ENCODE results near the gene MEG3. TPM values are rescaled to one million over a fixed set of nuclear protein-coding genes. Genes with fewer than 3 reads are reported as not detected.

MEG3 gene
- total and polyA plus RNA-seq, 2 of the 8 experiments (the other 6 are each of a cell fraction or from before 2014, with no cell fraction given) = 0.17 to 1.1 TPM

- Histone ChIP-seq H3K56ac (replicated peaks; ENCODE audit: insufficient read length, low read depth, low read length) (no peak overlapping the region), H4K91ac (replicated peaks; ENCODE audit: insufficient read length, low read length) (no peak overlapping the region), H2BK5ac (ENCODE audit: low read depth, low read length) (no peak overlapping the region), H2AFZ (ENCODE audit: low read length) (no peak overlapping the region), H3K4me3 (ENCODE audit: extremely low read depth in 1 of 4, insufficient read depth in 2 of 4, low read depth in 3 of 4, low read length in 4 of 4) (no peak overlapping the region), H2BK20ac (ENCODE audit: low read length) (no peak overlapping the region), H3K23ac (ENCODE audit: insufficient read length) (no peak overlapping the region), H3K4me2 (ENCODE audit: insufficient read depth in 1 of 2, low read depth in 2 of 2, low read length in 2 of 2) (no peak overlapping the region), H2AK5ac (ENCODE audit: low read depth, low read length) (no peak overlapping the region), H3K9ac (replicated peaks in 1 of 4; ENCODE audit: extremely low read depth in 1 of 4, low read depth in 3 of 4, low read length in 3 of 4) (no peak overlapping the region), H3K36me3 (ENCODE audit: control insufficient read depth in 2 of 4, insufficient read depth in 4 of 4, low read length in 3 of 4) (no peaks in the 10 kb centered on the region), H3K27ac (ENCODE audit: low read depth, low read length) (no peak overlapping the region), H2BK120ac (replicated peaks; ENCODE audit: low read depth, low read length) (no peak overlapping the region), H2BK12ac (ENCODE audit: low read depth, low read length) (no peak overlapping the region), H3K27me3 (replicated peaks in 1 of 4; ENCODE audit: control insufficient read depth in 3 of 4, extremely low read depth in 1 of 4, insufficient read depth in 3 of 4, low read length in 3 of 4) (no peaks in the 10 kb centered on the region; a peak in 1 of 7 replicates), H3K4me1 (replicated peaks in 1 of 4; ENCODE audit: control insufficient read depth in 3 of 4, insufficient read depth in 4 of 4, low read length in 3 of 4) (no peaks in the 10 kb centered on the region), H3K79me2 (ENCODE audit: control insufficient read depth in 1 of 2, insufficient read depth in 2 of 2, low read length in 2 of 2) (no peaks in the 10 kb centered on the region), H2BK15ac (ENCODE audit: low read length) (no peak overlapping the region), H3K14ac (ENCODE audit: insufficient read length) (no peak overlapping the region), H3K79me1 (ENCODE audit: low read depth, low read length) (no peaks in the 10 kb centered on the region), H4K20me1 (replicated peaks in 1 of 2; ENCODE audit: control insufficient read depth in 1 of 2, insufficient read depth in 2 of 2, low read length in 2 of 2) (no peaks in the 10 kb centered on the region), H3K9me3 (ENCODE audit: insufficient read depth in 2 of 2, low read depth in 1 of 2, low read length in 1 of 2) (no peaks in the 10 kb centered on the region), H3K18ac (ENCODE audit: extremely low read depth, low read length) (no peak overlapping the region), H4K8ac (ENCODE audit: extremely low read depth, insufficient read depth, low read length) (no peak overlapping the region), H4K5ac (ENCODE audit: insufficient read length, low read depth, low read length) (no peak overlapping the region), H3K23me2 (ENCODE audit: low read depth, low read length) (no peaks in the 10 kb centered on the region), H3K4ac (replicated peaks; ENCODE audit: insufficient read length, low read depth, low read length) (no peak overlapping the region)
- ChIA-PET POLR2A (ENCODE audit: partially characterized antibody) (no interaction called here), CTCF (ENCODE audit: partially characterized antibody) (interaction anchor here (0.6 to 0.7 kb wide), 2 partner anchors 122 to 882 kb away, joined by 3 read pairs; no protein-coding TSS in a partner anchor)
- no peak for DNase-seq (ENCODE audit: low read depth in 1 of 2, low spot score in 2 of 2)
- 93% methylated on average over 22 of the region's 22 CpGs; no CpG with 5 or more reads in 1 of the 2 experiments for WGBS, 2 experiments (ENCODE audit: extremely low coverage in 1 of 2, insufficient coverage in 1 of 2, insufficient read length in 1 of 2, insufficient replicate concordance in 2 of 2, low coverage in 1 of 2, low lambda C conversion rate in 2 of 2, missing lambda C conversion rate in 1 of 2)
- no peak for FAIRE-seq
- TF ChIP-seq USF2 (IDR thresholded peaks at IDR 0.05; ENCODE audit: low read length) = no peak
- TF ChIP-seq CTCF (IDR thresholded peaks at IDR 0.05; ENCODE audit: control extremely low read depth in 1 of 3, insufficient read depth in 1 of 3, low read depth in 1 of 3, low read length in 3 of 3) = no peak
- TF ChIP-seq POLR2AphosphoS5 (IDR thresholded peaks at IDR 0.05; ENCODE audit: low read depth, low read length) = no peak
- no peak for TF ChIP-seq NANOG (IDR thresholded peaks at IDR 0.05; ENCODE audit: insufficient read depth, low read depth, low read length, poor library complexity, severe bottlenecking)
- TF ChIP-seq RAD21 (IDR thresholded peaks at IDR 0.05 in 1 of 2, conservative IDR thresholded peaks at IDR 0.05 in 1 of 2; ENCODE audit: low read depth in 2 of 2, low read length in 2 of 2) = no peak
- TF ChIP-seq EGR1 (IDR thresholded peaks at IDR 0.05; ENCODE audit: borderline replicate concordance, low read depth, low read length) = no peak
- no peak for TF ChIP-seq EZH2 (IDR thresholded peaks at IDR 0.05; ENCODE audit: low read depth, low read length, severe bottlenecking)
- TF ChIP-seq NRF1 (IDR thresholded peaks at IDR 0.05; ENCODE audit: low read depth, low read length) = no peak
These were observed 47.9 kb upstream of the MEG3 start for GRCh38 chr14:100777818-100778525.

All from H1 (cell line).